HG02981 (cell line): ENCODE measurements around the gene FBXO34.
"Not testable (repeated sequence)": the region's sequence is repeated elsewhere in the genome, so short reads cannot be mapped to it uniquely, and the experiment has no call there.

ENCODE experiments used
- ATAC-seq: cut with Tn5 transposase; IDR thresholded peaks from one replicate; pipeline ENCODE4 v1.9.1; 2021; ENCODE audit warnings: mild to moderate bottlenecking, moderate library complexity; ENCODE audit not compliant: unreplicated experiment

FBXO34 gene

DNA sequence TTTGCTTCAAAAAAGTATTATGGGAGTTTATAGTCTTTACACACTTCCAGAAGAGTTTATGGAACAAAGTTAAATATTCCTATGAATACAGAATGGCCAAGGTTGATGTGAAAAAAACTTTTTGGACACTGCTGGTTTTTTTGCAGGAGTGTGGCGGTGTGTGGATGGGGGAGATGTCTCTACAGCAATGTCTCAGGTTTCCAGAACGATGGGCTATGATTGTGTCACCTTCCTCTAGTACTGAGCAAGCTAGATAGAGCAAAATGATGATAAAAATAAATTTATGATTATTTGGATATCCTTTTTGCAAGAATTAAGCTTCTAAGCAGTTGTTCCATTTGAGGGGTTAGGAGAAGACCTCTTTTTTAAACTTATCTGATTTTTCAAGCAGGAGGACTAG is 37.9 kb downstream of the FBXO34 start:
- no peak for ATAC-seq

GRCh38 chr14:55309761-55310365 is 38.6 kb downstream of the FBXO34 start:
- ATAC-seq: no peak

GRCh38 chr14:55312379-55313030 is 41.3 kb downstream of the FBXO34 start:
- ATAC-seq: not testable (repeated sequence)

- no peak for ATAC-seq
Measured at GRCh38 chr14:55313480-55313879, 42.3 kb downstream of the FBXO34 start.

DNA sequence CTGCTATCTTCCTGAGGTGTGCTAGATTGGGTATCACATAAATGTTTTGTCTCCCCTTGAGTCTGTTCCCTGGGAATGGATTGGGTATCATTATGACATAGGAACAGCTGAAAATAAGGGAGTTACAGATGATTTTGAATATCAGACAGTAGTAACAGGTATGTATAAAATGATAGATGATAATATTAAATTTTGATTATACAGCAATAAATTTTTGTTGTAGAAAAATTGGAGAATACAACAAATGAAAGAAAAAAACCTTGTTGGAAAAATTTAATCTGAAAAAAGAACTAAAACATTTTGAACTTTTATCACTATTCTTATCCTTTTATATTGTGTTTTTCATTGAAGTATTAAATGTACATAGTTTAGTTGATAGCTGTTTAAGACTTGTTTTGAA is 43.2 kb downstream of the FBXO34 start:
- ATAC-seq: no peak

DNA sequence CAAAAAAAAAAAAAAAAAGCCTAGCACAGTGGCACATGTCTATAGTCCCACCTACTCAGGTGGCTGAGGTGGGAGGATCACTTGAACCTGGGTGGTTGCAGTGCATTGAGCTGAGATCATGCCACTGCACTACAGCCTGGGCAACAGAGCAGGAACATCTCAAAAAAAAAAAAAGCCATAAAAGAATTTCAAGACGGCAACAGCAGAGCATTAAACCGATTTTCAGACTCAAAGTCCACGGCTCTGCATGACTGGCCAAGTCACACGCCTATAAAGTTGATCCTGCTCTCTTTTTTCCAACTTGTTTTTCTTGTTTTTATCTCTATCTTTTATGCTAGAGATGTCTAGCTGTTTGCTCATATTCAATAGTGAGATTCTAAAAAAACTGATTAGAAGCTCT is 45.3 kb downstream of the FBXO34 start:
- no peak for ATAC-seq

DNA sequence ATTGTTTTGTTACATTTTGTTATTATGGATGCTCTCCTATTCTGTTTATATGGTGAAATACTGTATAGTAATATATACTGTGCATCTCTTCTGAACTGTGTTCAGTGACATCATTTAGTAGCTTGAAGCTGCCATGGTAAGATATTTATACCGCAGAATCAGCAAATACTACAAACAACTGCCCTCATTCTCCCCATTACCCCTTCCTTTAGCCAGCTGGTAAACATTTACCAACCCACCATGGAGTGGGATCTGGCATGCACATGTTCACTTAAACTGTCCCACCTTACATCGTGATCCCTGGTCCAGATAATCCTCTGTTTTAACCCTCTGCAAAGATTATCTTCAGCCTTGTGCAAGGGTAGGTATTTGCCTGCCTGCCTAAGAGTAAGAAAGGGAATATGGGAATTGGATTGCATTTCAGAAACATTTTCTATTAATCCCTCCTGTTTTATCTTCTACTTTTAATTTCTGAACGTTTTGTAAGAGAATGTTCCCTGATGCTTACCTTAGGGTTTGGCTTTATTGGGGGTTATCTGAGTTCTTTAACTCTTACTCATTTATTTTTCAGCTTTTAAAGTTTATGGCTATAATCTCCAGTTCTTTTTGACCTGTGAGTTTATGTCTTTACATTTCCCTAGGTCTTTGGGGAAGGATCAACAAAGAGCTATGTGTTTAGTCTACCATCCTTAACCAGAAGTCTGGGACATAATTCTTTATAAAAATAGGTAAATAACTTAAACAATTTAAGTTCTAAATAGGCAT is 46.5 kb downstream of the FBXO34 start:
- no peak for ATAC-seq

GRCh38 chr14:55318694-55319093 is 47.5 kb downstream of the FBXO34 start:
- no peak for ATAC-seq

- ATAC-seq: no peak
Measured at GRCh38 chr14:55323910-55324309, 52.7 kb downstream of the FBXO34 start.

DNA sequence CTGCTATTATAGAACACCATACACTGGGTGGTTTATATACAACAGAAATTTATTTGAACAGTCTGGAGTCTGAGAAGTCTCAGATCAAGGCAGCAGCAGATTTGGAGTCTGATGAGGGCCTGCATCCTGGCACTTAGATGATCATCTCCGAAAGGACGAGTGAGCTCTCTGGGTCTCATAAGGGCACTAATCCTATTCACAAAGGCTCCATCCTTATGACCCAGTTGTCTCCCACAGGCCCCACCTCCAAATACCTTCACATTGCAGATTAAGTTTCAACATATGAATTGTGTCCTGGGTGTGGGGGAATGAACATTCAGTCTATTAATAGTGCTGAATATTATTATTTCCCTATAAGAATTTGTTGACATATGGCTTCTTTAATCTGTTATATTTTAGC is 53.6 kb downstream of the FBXO34 start:
- no peak for ATAC-seq

GRCh38 chr14:55327179-55327578 is 56.0 kb downstream of the FBXO34 start:
- peak; percentile 81 for ATAC-seq

DNA sequence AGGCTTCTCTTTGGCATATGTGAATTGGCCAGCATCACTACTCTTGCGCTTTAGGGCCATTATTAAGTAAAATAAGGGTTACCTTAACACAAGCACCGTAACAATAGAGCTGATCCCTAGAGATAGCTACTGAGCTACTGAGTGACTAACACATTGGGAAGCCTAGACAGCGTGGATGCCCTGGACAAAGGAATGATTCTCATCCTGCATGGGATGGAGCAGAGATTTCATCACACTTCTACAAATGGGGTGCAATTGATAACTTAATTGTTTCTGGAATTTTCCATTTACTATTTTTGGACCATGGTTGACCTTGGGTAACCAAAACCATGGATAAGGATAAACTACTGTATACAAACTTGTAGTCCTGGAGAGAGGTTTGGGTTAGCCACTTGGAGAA is 57.1 kb downstream of the FBXO34 start:
- ATAC-seq: no peak

- no peak for ATAC-seq
Measured at GRCh38 chr14:55329999-55330710, 58.9 kb downstream of the FBXO34 start.

- peak; percentile 69 for ATAC-seq
Measured at GRCh38 chr14:55332654-55333570, 61.7 kb downstream of the FBXO34 start.

DNA sequence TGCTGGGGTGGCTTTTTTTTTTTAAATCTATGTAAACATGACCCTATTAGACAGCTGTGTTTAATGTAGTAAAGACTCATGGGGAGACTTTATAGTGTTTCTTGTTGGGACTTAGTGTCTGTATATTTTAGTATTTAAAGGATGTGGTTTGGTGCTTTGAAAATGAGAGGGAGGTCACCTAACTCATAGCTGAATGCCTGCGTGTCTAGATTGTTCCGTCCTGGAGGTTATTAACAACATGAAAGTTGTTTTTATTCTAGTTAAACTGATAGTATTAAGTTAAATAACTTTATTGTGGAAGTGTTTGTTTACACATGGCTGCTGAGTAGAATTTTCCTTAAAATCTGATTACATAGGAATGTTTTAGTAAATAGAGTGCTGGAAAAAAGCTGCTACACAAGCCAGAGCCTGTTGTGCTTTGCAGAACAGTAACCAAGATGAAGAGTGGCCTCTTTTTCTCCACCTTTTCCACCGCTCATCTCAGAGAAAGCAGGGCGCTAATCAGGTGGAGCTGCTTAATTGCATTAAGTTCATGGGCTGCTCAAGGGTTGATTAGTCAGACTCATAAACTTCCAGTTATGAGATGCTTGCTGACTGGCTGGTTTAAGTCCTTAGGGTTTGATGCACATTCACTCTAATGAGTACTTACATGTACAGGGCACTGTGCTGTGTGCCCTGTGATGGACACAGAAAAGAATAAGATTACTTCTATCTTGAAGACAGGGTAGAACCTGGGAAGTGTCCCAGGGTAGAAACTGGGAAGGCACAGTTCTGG is 62.7 kb downstream of the FBXO34 start:
- ATAC-seq: peak; percentile 50

DNA sequence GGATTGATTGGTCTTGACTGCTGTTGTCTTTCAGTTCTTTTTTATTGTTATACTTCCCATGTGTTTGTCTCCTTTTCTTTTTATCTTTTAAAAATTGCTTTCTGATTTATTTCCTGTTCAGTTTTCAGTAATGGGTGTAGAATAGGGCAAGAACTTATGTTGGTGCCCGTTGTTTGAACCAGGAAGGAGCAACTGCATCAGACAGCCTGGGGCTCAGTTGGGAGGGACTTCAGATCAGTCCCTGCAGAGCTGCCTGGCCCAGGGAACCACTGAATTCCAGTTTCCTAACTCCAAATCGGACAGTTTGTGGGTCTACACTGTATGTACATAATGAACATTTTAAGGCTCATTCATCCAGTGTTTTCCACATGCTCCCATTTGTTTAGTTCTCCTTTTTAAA is 64.9 kb downstream of the FBXO34 start:
- ATAC-seq: no peak

DNA sequence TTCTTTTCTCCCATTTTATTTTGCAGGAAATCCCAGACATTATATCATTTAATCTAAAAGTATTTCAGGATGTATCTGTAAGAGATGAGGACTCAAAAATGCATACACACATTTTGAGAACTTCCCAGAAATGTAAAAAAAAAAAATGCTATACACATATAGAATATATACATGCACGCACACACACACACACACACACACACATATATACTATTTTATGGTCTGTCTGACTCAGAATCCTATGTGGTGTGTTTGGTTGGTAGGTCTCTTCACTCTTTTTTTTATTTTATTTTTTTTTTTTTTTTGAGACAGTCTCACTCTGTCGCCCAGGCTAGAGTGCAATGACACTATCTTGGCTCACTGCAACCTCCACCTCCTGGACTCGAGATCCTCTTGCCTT is 65.5 kb downstream of the FBXO34 start:
- ATAC-seq: no peak

DNA sequence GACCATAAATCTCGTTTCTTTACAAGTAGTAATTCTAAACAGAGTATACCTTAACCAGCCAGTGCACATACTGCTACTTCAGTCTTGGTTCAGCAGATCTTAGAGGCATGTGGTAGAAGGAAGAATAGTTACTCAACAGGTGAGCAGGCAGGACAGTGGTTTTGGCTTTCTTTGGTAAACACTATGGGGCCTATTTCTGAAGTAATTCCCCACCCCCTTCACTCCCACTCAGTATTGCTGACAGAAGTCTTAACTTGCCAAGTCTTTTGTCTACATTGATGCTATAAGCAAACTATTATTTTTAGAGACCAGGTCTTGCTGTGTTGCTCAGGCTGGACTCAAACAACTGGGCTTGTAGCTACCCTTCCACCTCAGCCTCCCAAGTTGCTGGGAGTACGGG is 68.5 kb downstream of the FBXO34 start:
- no peak for ATAC-seq

GRCh38 chr14:55340482-55340881 is 69.3 kb downstream of the FBXO34 start:
- ATAC-seq: no peak

DNA sequence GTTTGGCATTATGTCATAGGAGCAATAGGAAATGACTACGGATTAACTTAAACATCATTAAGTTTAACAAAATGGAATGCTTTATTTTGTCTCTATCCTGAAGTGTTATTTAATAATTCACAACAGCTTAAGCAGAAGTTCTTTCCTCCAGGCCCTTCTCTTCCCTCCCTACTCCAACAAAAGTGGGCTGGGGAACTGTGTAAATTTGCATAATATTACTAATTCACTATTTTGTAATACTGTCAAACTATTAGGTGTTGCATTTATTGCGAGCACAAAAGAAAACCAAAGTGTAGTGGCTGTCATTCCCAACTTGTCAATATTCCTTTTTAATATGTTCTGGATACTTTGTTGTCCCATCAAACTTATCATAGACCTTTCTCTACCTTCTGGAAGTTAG is 70.6 kb downstream of the FBXO34 start:
- no peak for ATAC-seq
